Measurements from ENCODE around the gene TWIST1. TPM values are rescaled to one million over a fixed set of nuclear protein-coding genes. Genes with fewer than 3 reads are reported as not detected.
A peak's percentile ranks its signal among the peaks of the same experiment; 100 is the strongest.

The TWIST1 gene
- polyA plus RNA-seq, 1 of the 3 experiments (the other 2 are of a cell fraction), result 170 TPM

- no peaks in the 10 kb centered on the region for H3K27me3 ChIP-seq (ENCODE audit: insufficient read depth)
- H3K27ac ChIP-seq (ENCODE audit: low read depth in 2 of 2, low read length in 1 of 2), result peak overlapping the region; percentile 96 to 100
- H3K4me2 ChIP-seq, result peak overlapping the region; percentile 88
- POLR2A ChIA-PET, result interaction anchor here (1.3 to 6.6 kb wide), 6 partner anchors 7 to 416 kb away, joined by 4 to 151 read pairs (median 8); no protein-coding TSS in a partner anchor
- H3K79me2 ChIP-seq (ENCODE audit: insufficient read depth), result peaks cover 88% of the 10 kb centered on the region
- peaks cover 30% of the 10 kb centered on the region for H4K20me1 ChIP-seq (ENCODE audit: insufficient read depth)
- DNase-seq, result no peak
- peak overlapping the region; percentile 95 for H3K9ac ChIP-seq
- H3K9me3 ChIP-seq, result no peaks in the 10 kb centered on the region
- WGBS (ENCODE audit: low lambda C conversion rate), result 2% methylated on average over 2 of the region's 2 CpGs
- no peaks in the 10 kb centered on the region for H3K9me2 ChIP-seq
- H3K4me1 ChIP-seq (ENCODE audit: control insufficient read depth in 1 of 2, insufficient read depth in 2 of 2, low read depth in 1 of 2, low read length in 1 of 2), result peaks cover 14 to 27% of the 10 kb centered on the region in 2 experiments; a peak in 2 of 4 replicates
- H3K4me3 ChIP-seq (ENCODE audit: low read depth in 2 of 2, low read length in 1 of 2), result peak overlapping the region; percentile 92 to 100
- peaks cover 50 to 66% of the 10 kb centered on the region in 2 experiments for H3K36me3 ChIP-seq (replicated peaks in 1 of 2; ENCODE audit: control insufficient read depth in 1 of 2, insufficient read depth in 2 of 2, low read length in 1 of 2)
- H2AFZ ChIP-seq (ENCODE audit: low read depth), result no peak overlapping the region
- peak; percentile 29; the same call in 1 of the 2 replicates for TF ChIP-seq POLR2AphosphoS5 (IDR thresholded peaks at IDR 0.05; ENCODE audit: low read depth, low read length)
- TF ChIP-seq ZBTB33 (IDR thresholded peaks at IDR 0.05; ENCODE audit: borderline replicate concordance, low read depth), result no peak
- CTCF ChIA-PET, result interaction anchor here (0.5 to 10.2 kb wide), 15 partner anchors 7 to 762 kb away, joined by 3 to 92 read pairs (median 5); no protein-coding TSS in a partner anchor
- H3F3A ChIP-seq (replicated peaks; ENCODE audit: insufficient read depth), result peaks cover 50% of the 10 kb centered on the region
These were observed 2.9 kb downstream of the TWIST1 start for GRCh38 chr7:19114551-19114855.

GRCh38 chr7:19113855-19114550 lies 3.4 kb downstream of the TWIST1 start:
- Histone ChIP-seq H2AFZ (ENCODE audit: low read depth) (no peak overlapping the region), H3F3A (replicated peaks; ENCODE audit: insufficient read depth) (peaks cover 50% of the 10 kb centered on the region), H3K9me2 (no peaks in the 10 kb centered on the region), H3K4me1 (ENCODE audit: control insufficient read depth in 1 of 2, insufficient read depth in 2 of 2, low read depth in 1 of 2, low read length in 1 of 2) (peaks cover 17 to 27% of the 10 kb centered on the region in 2 experiments; a peak in 2 of 4 replicates), H3K79me2 (ENCODE audit: insufficient read depth) (peaks cover 88% of the 10 kb centered on the region), H3K4me3 (ENCODE audit: low read depth in 2 of 2, low read length in 1 of 2) (peak overlapping the region; percentile 92 to 100), H4K20me1 (ENCODE audit: insufficient read depth) (peaks cover 30% of the 10 kb centered on the region), H3K4me2 (peak overlapping the region; percentile 88), H3K27me3 (ENCODE audit: insufficient read depth) (no peaks in the 10 kb centered on the region), H3K36me3 (replicated peaks in 1 of 2; ENCODE audit: control insufficient read depth in 1 of 2, insufficient read depth in 2 of 2, low read length in 1 of 2) (peaks cover 50 to 71% of the 10 kb centered on the region in 2 experiments), H3K27ac (ENCODE audit: low read depth in 2 of 2, low read length in 1 of 2) (peak overlapping the region; percentile 96 to 100), H3K9me3 (no peaks in the 10 kb centered on the region), H3K9ac (peak overlapping the region; percentile 95)
- TF ChIP-seq TCF12 (IDR thresholded peaks at IDR 0.05) (0 out of 2 replicates have a peak, but pooled peaks have one; percentile 7), RAD21 (IDR thresholded peaks at IDR 0.05; ENCODE audit: low read length) (peak; percentile 3; the same call in 1 of the 2 replicates), NFIC (IDR thresholded peaks at IDR 0.05; ENCODE audit: borderline replicate concordance) (0 out of 2 replicates have a peak, but pooled peaks have one; percentile 12), MXI1 (IDR thresholded peaks at IDR 0.05; ENCODE audit: low read depth, low read length) (peak; percentile 46; the same call in 1 of the 2 replicates), IRF3 (IDR thresholded peaks at IDR 0.05; ENCODE audit: low read depth, low read length) (no peak)
- DNase-seq, result peak; percentile 65
- ChIA-PET CTCF (interaction anchor here (0.5 to 10.2 kb wide), 19 partner anchors 6 to 761 kb away, joined by 3 to 92 read pairs (median 5); no protein-coding TSS in a partner anchor), POLR2A (interaction anchor here (0.7 to 6.6 kb wide), 12 partner anchors 6 to 619 kb away, joined by 3 to 151 read pairs (median 6); no protein-coding TSS in a partner anchor)
- WGBS (ENCODE audit: low lambda C conversion rate), result 1% methylated on average over 3 of the region's 3 CpGs

Data from SK-N-SH (cell line).